GM19193 (cell line): ENCODE data around the gene NME8.

ENCODE experiments used
- POLR2A ChIP-seq: IDR thresholded peaks from 4 replicates; pipeline ENCODE4 v1.6.1; 2011; ENCODE audit not compliant: insufficient read depth, insufficient read length; ENCODE audit errors: extremely low read depth

Gene NME8, protein sequence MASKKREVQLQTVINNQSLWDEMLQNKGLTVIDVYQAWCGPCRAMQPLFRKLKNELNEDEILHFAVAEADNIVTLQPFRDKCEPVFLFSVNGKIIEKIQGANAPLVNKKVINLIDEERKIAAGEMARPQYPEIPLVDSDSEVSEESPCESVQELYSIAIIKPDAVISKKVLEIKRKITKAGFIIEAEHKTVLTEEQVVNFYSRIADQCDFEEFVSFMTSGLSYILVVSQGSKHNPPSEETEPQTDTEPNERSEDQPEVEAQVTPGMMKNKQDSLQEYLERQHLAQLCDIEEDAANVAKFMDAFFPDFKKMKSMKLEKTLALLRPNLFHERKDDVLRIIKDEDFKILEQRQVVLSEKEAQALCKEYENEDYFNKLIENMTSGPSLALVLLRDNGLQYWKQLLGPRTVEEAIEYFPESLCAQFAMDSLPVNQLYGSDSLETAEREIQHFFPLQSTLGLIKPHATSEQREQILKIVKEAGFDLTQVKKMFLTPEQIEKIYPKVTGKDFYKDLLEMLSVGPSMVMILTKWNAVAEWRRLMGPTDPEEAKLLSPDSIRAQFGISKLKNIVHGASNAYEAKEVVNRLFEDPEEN

DNA sequence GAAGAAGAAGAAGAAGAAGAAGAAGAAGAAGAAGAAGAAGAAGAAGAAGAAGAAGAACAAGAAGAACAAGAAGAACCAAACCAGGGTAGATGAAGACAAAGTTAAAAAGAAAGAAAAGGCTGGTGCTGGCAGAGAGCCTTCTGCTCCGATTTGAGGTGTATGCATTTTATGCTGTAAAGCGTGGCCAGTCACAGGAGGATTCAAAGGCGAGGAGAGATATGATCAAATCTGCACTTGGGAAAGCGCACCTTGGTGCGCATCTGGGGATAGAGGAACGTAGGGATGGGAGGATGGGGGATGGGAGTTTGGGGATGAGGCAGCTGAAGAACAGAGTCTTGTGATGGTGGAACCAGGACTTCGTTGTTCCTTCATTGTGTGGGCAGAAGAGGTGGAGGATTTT lies at the start of gene NME8:
Gene NME8, plus strand, starts transcription at position 301 of the 400 bp plus-strand sequence. CDS start 1,670 bp downstream, outside the sequence.
- TF ChIP-seq POLR2A, result no peak

DNA sequence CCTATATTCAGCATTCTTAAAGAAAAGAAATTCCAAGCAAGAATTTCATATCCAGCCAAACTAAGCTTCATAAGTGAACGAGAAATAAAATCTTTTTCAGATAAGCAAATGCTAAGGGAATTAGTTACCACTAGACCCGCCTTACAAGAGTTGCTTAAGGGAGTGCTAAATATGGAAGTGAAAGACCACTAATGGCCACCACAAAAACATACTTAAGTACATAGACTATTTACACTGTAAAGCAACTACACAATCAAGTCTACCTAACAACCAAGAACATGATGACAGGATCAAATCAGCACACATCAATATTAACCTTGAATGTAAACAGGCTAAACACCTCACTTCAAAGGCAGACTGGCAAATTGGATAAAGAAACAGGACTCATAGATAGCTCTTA lies 42.2 kb upstream of the NME8 start:
- TF ChIP-seq POLR2A, result no peak

DNA sequence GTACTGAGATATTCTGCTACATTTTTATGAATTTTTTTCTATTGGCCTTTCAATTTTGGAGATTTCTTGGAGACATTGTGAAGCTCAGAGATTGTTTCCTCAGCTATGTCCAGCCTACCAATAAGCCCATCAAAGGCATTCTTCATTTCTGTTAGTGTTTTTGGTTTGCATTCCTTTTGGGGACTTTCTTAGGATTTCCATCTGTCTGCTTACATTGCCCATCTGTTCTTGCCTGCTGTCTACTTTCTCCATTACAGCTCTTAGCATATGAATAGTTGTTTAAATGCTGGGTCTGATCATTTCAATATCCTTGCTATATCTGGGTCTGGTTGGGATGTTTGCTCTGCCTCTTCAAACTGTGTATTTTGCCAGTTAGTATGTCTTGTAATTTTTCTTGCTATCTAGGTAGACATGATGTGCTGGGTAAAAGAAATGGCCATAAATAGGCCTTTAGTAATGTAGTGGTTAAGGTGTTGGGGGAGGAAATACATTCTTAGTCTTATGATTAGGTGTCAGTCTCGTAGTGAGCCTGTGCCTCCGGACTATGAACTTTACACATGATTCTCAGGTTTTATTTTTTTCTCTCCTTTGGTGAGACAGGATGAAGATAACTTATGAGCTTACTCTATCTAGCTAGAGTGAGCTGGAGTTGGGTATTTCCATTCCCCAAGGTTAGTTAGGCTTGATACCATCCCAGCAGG lies 32.6 kb upstream of the NME8 start:
- TF ChIP-seq POLR2A, result no peak

DNA sequence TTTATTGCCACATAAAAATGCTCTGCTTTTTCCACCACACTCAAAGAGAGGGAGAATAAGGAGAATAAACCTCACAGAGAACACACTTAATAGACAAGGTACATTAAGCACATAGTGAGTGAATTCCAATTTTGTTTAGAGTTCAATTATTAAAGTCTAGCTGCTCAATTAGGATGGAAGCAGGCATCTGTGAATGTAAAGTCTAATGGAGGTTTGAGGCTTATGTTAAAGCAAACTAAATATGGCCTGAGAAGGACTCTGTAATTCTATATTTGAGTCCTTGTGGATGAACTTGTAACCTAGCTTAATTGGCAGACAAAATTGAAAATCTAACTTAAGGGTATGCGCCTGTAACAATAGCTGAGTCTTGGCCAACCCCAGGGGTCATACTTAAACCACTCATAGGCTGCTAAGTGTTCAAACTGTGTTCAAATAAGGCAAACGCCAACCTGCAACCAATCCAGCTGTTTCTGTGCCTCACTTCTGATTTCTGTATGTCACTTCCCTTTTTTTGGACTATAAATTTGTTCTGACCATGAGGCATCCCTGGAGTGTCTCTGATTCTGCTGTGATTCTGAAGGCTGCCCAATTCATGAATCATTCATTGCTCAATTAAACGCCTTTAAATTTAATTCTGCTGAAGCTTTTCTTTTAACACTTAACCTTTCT lies 31.3 kb upstream of the NME8 start:
- no peak for TF ChIP-seq POLR2A

DNA sequence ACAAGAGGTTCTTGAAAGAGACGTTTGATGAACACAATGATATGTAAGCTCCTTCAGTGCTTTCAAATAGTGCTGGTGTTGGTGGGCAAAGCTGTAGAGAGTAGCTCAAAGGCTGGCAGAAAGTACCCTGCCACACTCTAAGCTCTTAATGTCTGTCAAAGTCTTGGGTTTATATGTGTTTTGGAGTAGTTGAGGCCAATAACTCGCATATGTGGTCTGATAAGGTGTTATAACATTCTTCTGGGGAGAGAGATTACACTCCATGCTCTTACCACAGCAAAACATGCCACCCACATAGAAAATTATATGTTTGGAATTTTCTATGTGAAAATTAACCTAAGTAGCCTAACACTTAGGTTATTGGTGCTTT lies 30.8 kb upstream of the NME8 start:
- TF ChIP-seq POLR2A, result no peak

DNA sequence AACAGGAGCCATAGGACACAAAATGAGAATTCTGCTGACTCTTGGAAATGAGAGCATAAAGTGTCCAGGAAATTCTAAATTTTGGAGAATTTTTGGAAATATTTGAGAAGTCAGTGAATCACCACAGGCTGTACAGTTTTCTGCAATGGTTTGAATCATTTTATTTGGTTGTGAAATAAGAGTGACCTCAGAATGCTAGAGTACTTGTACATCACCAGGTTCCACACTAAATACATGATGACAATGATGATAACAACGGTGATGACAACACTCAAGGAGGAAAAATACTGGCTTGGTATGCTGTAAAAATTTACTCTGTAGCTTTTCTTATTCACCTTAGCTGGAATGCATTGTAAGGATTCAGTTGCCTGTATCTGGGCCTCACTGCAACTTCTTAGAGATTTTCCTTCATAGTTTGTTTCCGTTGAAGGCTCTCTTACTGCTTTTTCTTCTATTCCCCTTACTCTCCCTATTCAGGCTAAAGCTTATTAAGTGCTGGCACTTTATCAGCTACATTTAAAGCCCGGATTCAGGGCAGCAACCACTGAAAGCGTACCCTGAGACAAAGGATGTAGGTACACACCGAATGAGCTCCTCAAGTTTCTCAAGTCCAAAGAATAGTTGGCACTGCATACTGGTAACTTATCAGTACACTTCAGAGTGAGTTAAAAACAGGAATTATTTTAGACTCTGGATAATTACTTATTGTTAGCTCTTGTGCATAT lies 30.2 kb upstream of the NME8 start:
- no peak for TF ChIP-seq POLR2A

DNA sequence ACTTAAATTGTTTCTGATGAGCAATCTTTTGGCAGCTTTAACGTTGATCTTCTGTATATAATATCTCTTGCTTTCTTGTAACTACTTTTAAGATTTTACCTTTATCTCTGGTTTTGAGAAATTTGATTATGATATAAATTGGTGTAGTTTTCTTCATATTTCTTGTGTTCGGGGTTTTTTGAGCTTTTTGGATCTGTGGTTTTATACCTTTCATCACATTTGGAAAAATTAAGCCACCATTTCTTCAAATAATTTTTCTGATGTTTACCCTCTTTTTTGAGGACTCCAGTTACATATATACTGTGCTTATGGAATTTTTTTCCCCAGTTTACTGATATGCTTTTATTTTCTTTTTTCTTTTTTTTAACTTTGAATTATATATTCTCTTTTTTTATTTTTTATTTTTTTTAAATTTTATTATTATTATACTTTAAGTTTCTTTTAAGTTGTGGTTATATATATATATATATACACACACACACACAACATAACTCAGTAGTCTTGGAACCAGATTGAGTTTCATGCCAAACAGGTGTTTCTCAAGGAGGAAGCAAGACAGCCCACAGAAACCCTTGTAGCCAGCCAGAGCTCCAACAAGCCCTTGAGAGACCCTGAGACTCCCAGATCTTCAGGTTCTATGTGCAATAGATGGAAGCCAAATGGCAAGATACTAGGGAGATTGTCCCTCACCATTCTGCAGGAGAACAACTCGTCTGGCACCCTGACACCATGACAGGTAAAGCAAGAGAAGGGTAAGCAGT lies 27.5 kb upstream of the NME8 start:
- no peak for TF ChIP-seq POLR2A

DNA sequence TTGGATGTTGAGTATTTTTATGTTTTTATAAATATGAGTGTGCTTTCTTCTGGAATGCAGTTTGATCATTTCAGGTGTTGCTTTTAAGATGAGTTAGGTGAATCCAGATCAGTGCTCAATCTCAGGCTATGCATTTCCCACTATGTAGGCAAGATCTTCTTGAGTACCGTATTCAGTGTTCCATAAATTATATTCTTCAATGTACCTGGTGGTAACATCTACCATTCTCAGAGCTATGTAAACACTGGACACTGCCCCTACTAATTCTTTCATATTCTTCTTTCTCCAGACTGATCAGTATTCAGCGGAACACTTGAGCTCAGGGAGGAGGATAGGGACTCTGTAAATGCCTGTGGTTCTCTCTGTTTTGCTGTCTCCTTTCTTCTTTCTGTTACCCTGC lies 25.5 kb upstream of the NME8 start:
- no peak for TF ChIP-seq POLR2A

DNA sequence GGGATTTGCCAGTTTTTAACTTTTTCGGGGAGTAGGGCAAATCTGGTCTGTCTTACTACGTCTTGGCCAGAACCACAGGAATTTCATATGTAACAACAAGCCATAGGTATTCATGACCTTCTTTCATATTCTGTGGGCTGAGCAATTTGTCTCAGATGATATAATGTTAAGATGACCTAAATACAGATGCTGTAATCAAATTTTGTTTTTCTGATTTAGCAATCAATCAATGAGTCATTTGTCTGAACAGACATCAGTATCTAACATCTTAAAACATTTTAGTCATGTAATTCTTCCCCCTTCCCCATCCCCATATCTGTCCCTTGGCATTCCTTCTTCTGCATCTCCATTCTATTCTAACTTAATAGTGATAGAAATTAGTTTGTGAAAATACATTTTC lies 24.8 kb upstream of the NME8 start:
- no peak for TF ChIP-seq POLR2A

DNA sequence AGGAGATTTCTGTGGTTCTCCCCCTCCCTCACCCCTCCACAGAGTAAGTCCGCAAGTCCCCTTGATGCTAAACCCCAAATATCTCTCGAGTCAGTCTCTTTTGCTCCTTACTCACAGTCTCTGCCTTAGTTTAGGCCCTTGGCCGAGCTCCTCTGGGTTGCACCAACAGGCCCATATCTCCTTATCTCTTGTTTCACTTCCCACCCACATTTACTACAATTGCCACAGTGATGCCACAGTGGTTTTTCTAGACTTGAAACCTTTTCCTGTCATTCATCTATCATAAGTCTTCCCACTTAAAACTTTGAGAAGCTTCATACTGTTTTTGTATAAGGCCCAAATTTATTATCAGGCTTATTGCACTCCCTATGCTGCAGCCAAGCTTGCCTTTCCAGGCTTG lies 23.4 kb upstream of the NME8 start:
- TF ChIP-seq POLR2A, result no peak

DNA sequence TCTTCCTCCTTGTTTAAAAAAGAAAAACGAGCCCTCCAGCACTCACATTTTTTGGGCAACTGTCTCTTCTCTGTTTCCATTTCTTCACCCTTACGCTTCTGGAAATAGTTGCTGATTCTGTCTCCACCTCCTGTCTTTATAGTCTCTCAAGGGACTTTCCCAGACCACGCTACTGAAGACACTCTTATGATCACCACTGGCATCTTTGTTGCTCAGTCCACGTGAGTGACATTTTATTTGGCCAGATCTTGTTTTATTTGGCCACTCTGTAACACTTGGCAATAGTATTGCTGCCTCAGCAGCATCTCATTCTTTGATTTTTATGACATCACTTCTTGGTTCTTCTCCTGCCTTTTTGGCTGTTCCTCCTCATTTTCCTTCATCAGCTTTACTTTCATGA lies 21.6 kb upstream of the NME8 start:
- peak; percentile 17 for TF ChIP-seq POLR2A

DNA sequence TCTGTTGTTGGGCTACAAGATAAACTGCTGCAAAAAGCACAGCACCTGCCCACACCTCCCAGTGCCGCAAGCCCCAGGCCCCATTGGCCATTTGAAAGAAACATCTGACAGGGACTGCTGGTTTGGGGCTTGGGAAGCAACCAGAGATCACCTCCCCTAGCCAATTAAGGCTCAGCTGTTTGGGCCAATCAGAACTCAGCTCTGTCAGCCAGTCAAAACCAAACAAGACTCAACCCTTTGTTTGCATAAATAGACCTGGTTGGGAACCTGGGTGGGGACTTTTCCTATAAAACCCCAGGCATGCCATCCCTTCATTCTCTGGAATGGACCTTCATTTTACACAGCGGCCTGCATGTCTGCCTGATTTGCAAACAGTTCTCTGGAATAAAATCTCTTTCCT lies 17.2 kb upstream of the NME8 start:
- TF ChIP-seq POLR2A, result no peak

DNA sequence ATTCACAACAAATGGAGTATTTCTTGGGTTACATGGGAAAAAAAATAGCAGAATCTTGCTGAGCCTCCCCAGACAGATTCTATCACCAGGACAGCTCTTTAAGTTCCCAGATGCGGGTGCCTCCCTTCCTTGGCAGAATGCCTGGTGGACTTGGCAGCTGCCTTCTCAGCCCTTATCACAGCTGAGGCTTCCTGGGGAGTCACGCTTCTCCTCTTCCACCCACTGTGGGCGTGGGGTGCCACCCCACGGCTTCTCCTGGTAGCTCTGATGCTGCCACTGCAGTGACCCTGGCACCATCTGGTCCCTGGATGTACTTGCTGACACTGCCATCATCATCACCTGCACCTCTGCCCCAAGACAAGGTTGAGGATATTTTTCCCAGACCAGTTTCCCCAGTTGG lies 16.2 kb upstream of the NME8 start:
- no peak for TF ChIP-seq POLR2A

DNA sequence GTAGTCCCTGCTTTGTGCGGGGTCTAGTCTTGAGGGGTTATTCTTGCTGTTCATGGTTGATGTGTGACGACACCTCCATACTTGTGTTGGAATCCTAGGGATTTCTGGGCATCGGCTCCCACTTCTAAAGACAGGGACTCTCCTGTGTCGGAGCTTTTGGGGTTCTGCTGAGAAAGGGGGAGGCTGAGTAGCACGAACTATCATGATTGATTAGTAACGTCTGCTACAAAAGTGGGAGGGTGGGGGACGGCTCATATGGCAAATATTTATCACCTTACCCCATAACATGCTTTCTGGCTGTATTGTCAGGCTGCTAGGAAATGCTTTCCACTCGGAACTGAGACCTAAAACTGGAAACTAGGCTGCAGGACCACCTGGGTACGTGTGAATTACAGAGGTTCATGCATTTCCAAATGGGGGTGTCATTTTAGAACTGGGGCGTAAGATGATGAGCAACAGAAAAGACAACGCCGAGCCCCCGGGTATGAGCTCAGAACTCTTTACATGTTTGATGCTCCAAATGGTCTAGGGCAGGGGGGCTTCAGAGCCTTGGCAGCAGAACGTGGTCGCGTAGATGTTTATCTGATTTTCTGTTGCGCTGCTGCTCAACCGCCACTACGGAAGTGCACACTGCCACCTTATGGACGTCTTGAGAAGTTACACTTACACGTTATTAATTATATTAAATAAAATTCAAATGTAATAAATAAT lies 15.1 kb upstream of the NME8 start:
- TF ChIP-seq POLR2A, result no peak

DNA sequence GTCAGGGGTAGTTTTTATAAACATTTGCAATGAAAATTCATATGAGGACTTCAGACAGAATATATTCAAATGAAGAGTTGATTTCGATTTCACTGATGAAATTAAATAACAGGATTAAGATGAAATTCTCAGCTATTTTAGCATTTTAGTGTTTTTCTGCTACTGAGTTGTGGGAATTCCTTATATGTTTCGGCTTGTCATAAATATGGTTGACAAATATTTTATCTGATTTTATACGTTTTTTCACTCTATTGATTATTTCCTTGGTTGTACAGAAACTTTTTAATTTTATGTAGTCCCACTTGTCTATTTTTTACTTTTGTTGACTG lies 14.6 kb upstream of the NME8 start:
- TF ChIP-seq POLR2A, result no peak
